GM18498 (cell line): Measurements from ENCODE around the gene SUPT3H.

Experiments used
- ATAC-seq: cut with Tn5 transposase; IDR thresholded peaks from one replicate; pipeline ENCODE4 v1.9.1; 2021; ENCODE audit warnings: mild to moderate bottlenecking, moderate library complexity; ENCODE audit not compliant: unreplicated experiment

The SUPT3H gene

GRCh38 chr6:45394586-45395095 is 16.9 kb upstream of the SUPT3H start:
- ATAC-seq: no peak

- no peak for ATAC-seq
Observed at GRCh38 chr6:45388328-45388727, 10.6 kb upstream of the SUPT3H start.

- no peak for ATAC-seq
Observed at GRCh38 chr6:45387236-45387635, 9.5 kb upstream of the SUPT3H start.

- ATAC-seq: no peak
Observed at GRCh38 chr6:45386501-45386900, 8.8 kb upstream of the SUPT3H start.

- ATAC-seq: no peak
Observed at GRCh38 chr6:45382391-45382790, 4.7 kb upstream of the SUPT3H start.

GRCh38 chr6:45378334-45378926 is 696 bp upstream of the SUPT3H start:
- peak; percentile 30 for ATAC-seq

- no peak for ATAC-seq
Observed at GRCh38 chr6:45377043-45377553, 636 bp downstream of the SUPT3H start.

- ATAC-seq: no peak
Observed at GRCh38 chr6:45376310-45377042, 1.3 kb downstream of the SUPT3H start.

GRCh38 chr6:45375449-45375848 is 2.3 kb downstream of the SUPT3H start:
- no peak for ATAC-seq

- ATAC-seq: no peak
Observed at GRCh38 chr6:45371924-45372573, 5.7 kb downstream of the SUPT3H start.

- no peak for ATAC-seq
Observed at GRCh38 chr6:45369870-45370269, 7.9 kb downstream of the SUPT3H start.

GRCh38 chr6:45367999-45368398 is 9.7 kb downstream of the SUPT3H start:
- ATAC-seq: no peak

- ATAC-seq: no peak
Observed at GRCh38 chr6:45366534-45366933, 11.2 kb downstream of the SUPT3H start.

GRCh38 chr6:45365036-45365435 is 12.7 kb downstream of the SUPT3H start:
- no peak for ATAC-seq

- no peak for ATAC-seq
Observed at GRCh38 chr6:45364466-45364865, 13.3 kb downstream of the SUPT3H start.

- no peak for ATAC-seq
Observed at GRCh38 chr6:45353654-45354053, 24.1 kb downstream of the SUPT3H start.

- no peak for ATAC-seq
Observed at GRCh38 chr6:45351667-45352066, 26.1 kb downstream of the SUPT3H start.

GRCh38 chr6:45351076-45351475 is 26.7 kb downstream of the SUPT3H start:
- no peak for ATAC-seq

- ATAC-seq: no peak
Observed at GRCh38 chr6:45350186-45350710, 27.5 kb downstream of the SUPT3H start.

GRCh38 chr6:45344900-45345299 is 32.8 kb downstream of the SUPT3H start:
- no peak for ATAC-seq

GRCh38 chr6:45328523-45328922 is 49.2 kb downstream of the SUPT3H start:
- ATAC-seq: no peak
